Skin of body (tissue), 2 donors: Measurements from ENCODE around the gene SMIM17. TPM values are rescaled to one million over a fixed set of nuclear protein-coding genes. Genes with fewer than 3 reads are reported as not detected.
"Not testable (repeated sequence)": the region's sequence is repeated elsewhere in the genome, so short reads cannot be mapped to it uniquely, and the experiment has no call there.

Experiments used
- DNase-seq: peaks from one replicate; lab custom pipeline; 2025; lab: John Stamatoyannopoulos, UW
- total RNA-seq: library from RNA; depleted of rRNA; stranded (reverse); fragments of >200 nt; gene quantifications from one replicate; pipeline ENCODE4 v1.2.3, GENCODE V29; 2014

The SMIM17 gene
- total RNA-seq, 1 donor from 2014 or later: 0.20 TPM

- no peak for DNase-seq
Measured at GRCh38 chr19:56660381-56661107, 17.6 kb downstream of the SMIM17 start.

GRCh38 chr19:56661248-56661647 lies 18.3 kb downstream of the SMIM17 start:
- DNase-seq: no peak

GRCh38 chr19:56663931-56664500 lies 21.1 kb downstream of the SMIM17 start:
- no peak for DNase-seq

- no peak for DNase-seq
Measured at GRCh38 chr19:56664511-56664910, 21.6 kb downstream of the SMIM17 start.

GRCh38 chr19:56667311-56667870 lies 24.4 kb downstream of the SMIM17 start:
- DNase-seq: no peak

GRCh38 chr19:56668676-56669075 lies 25.7 kb downstream of the SMIM17 start:
- DNase-seq: no peak

- DNase-seq: no peak
Measured at GRCh38 chr19:56670401-56670960, 27.5 kb downstream of the SMIM17 start.

GRCh38 chr19:56670961-56671612 lies 28.1 kb downstream of the SMIM17 start:
- no peak for DNase-seq

- DNase-seq: peak; percentile 79
Measured at GRCh38 chr19:56671613-56671994, 28.6 kb downstream of the SMIM17 start, which contains the start of gene ZNF835. Gene ZNF835, minus strand, starts transcription at chr19:56671757. Its CDS starts 6,559 bp downstream, at chr19:56665198.

GRCh38 chr19:56672610-56673009 lies 29.7 kb downstream of the SMIM17 start:
- DNase-seq: not testable (repeated sequence)

GRCh38 chr19:56678205-56678604 lies 35.2 kb downstream of the SMIM17 start:
- DNase-seq: no peak

GRCh38 chr19:56681702-56682101 lies 38.7 kb downstream of the SMIM17 start:
- DNase-seq: no peak

- DNase-seq: no peak
Measured at GRCh38 chr19:56683116-56683515, 40.2 kb downstream of the SMIM17 start.

- DNase-seq: no peak
Measured at GRCh38 chr19:56687031-56687430, 44.1 kb downstream of the SMIM17 start.

GRCh38 chr19:56689198-56689597 lies 46.2 kb downstream of the SMIM17 start:
- no peak for DNase-seq

- DNase-seq: no peak
Measured at GRCh38 chr19:56690670-56691069, 47.7 kb downstream of the SMIM17 start.

GRCh38 chr19:56692206-56692895 lies 49.4 kb downstream of the SMIM17 start:
- DNase-seq: no peak

- no peak for DNase-seq
Measured at GRCh38 chr19:56699552-56699951, 56.6 kb downstream of the SMIM17 start.

GRCh38 chr19:56701895-56702294 lies 58.9 kb downstream of the SMIM17 start:
- DNase-seq: no peak

- no peak for DNase-seq
Measured at GRCh38 chr19:56705939-56706338, 63.0 kb downstream of the SMIM17 start.
